KMS-11 (cell line): ENCODE results near the gene CLDN8.

ENCODE experiments used
- H2AFZ ChIP-seq: fragments of 200-600 bp; sonication (generic); 2 replicates; pipeline ENCODE4 v1.6.1; 2016; ENCODE audit warnings: antibody characterized with exemption, mixed run types, low read depth
- H3K27ac ChIP-seq: fragments of 200-600 bp; sonication (generic); 2 replicates; pipeline ENCODE4 v1.6.1; 2016; ENCODE audit warnings: mild to moderate bottlenecking, mixed run types
- H3K27me3 ChIP-seq: fragments of 200-600 bp; sonication (generic); 2 replicates; pipeline ENCODE4 v1.6.1; 2017; ENCODE audit warnings: mild to moderate bottlenecking, low read depth, mixed run types, moderate library complexity; ENCODE audit not compliant: insufficient read depth
- H3K36me3 ChIP-seq: fragments of 200-600 bp; sonication (generic); 2 replicates; pipeline ENCODE4 v1.6.1; 2017; ENCODE audit warnings: mild to moderate bottlenecking, mixed run types; ENCODE audit not compliant: insufficient read depth
- H3K4me1 ChIP-seq: fragments of 200-600 bp; sonication (generic); 2 replicates; pipeline ENCODE4 v1.6.1; 2016; ENCODE audit warnings: mild to moderate bottlenecking, low read depth, mixed run types; ENCODE audit not compliant: poor library complexity, severe bottlenecking
- H3K4me2 ChIP-seq: fragments of 200-600 bp; sonication (generic); 2 replicates; pipeline ENCODE4 v1.7.0; 2016; ENCODE audit warnings: mild to moderate bottlenecking, mixed run types
- H3K4me3 ChIP-seq: fragments of 200-600 bp; sonication (generic); IDR thresholded peaks from 2 replicates; pipeline ENCODE4 v1.6.1; 2017; ENCODE audit warnings: low read depth, low read length, mixed read lengths; ENCODE audit not compliant: insufficient read depth
- H3K79me2 ChIP-seq: fragments of 200-600 bp; sonication (generic); 2 replicates; pipeline ENCODE4 v1.6.1; 2016; ENCODE audit warnings: low read depth, mixed run types; ENCODE audit not compliant: insufficient read depth
- H3K9ac ChIP-seq: fragments of 200-600 bp; sonication (generic); 2 replicates; pipeline ENCODE4 v1.6.1; 2016; ENCODE audit warnings: mild to moderate bottlenecking, mixed run types
- H4K20me1 ChIP-seq: fragments of 200-600 bp; sonication (generic); 2 replicates; pipeline ENCODE4 v1.6.1; 2016; ENCODE audit warnings: mild to moderate bottlenecking, mixed run types; ENCODE audit not compliant: insufficient read depth
- TF ChIP-seq, protein P1 (sequence below): fragments of 200-600 bp; sonication (generic); conservative IDR thresholded peaks from 2 replicates; pipeline ENCODE4 v1.6.1; 2017; ENCODE audit warnings: low read depth, mild to moderate bottlenecking, antibody characterized with exemption, low read length, moderate library complexity, mixed read lengths

The CLDN8 gene

DNA sequence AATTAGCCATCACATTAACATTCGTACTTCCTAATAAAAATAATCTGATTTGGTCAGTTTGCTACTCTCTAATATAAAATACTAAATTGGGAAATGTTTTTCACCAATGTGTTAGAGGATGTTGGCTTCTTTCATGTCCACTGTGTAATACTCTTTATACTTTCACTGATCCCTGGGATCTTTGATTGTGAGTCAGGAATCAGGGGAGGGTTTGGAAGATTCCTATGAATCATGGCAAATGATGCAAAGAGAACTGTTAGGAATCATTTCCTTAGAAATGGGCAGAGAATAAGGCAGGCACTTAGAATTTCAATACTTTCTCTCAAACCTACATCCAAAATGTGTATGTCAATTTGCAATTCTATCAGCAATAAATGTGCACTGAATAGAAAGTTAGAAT, 35.9 kb upstream of the CLDN8 start:
- H3K27me3 ChIP-seq, result no peaks in the 10 kb centered on the region
- no peak overlapping the region for H3K27ac ChIP-seq
- no peak overlapping the region for H3K4me2 ChIP-seq
- H4K20me1 ChIP-seq, result no peaks in the 10 kb centered on the region
- no peak overlapping the region for H3K9ac ChIP-seq
- H3K4me3 ChIP-seq, result no peak overlapping the region
- TF ChIP-seq, protein P1, sequence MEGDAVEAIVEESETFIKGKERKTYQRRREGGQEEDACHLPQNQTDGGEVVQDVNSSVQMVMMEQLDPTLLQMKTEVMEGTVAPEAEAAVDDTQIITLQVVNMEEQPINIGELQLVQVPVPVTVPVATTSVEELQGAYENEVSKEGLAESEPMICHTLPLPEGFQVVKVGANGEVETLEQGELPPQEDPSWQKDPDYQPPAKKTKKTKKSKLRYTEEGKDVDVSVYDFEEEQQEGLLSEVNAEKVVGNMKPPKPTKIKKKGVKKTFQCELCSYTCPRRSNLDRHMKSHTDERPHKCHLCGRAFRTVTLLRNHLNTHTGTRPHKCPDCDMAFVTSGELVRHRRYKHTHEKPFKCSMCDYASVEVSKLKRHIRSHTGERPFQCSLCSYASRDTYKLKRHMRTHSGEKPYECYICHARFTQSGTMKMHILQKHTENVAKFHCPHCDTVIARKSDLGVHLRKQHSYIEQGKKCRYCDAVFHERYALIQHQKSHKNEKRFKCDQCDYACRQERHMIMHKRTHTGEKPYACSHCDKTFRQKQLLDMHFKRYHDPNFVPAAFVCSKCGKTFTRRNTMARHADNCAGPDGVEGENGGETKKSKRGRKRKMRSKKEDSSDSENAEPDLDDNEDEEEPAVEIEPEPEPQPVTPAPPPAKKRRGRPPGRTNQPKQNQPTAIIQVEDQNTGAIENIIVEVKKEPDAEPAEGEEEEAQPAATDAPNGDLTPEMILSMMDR, result no peak
- H2AFZ ChIP-seq, result no peak overlapping the region
- no peaks in the 10 kb centered on the region for H3K79me2 ChIP-seq
- no peaks in the 10 kb centered on the region for H3K4me1 ChIP-seq
- no peaks in the 10 kb centered on the region for H3K36me3 ChIP-seq

DNA sequence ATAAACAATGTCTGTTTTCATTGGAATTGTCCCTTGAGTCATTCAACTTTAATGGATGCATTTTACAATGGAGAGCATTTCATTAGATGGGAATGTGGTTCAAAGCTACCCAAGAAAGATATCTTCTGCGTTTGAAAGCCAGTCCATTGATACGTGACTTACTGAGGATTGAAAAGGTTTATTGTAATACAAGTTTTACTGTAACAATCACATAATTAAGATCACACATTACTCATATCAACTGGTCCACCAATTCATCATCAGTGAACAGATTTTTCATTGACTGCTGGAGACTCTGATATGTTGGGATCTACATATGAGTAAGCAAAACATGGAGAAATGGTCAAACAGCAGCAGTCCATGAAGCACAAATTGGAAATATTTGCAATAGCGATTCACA, 34.0 kb upstream of the CLDN8 start:
- H3K36me3 ChIP-seq, result no peaks in the 10 kb centered on the region
- H3K4me3 ChIP-seq, result no peak overlapping the region
- no peak overlapping the region for H3K9ac ChIP-seq
- H3K27ac ChIP-seq, result no peak overlapping the region
- TF ChIP-seq, protein P1, result no peak
- no peak overlapping the region for H2AFZ ChIP-seq
- H4K20me1 ChIP-seq, result no peaks in the 10 kb centered on the region
- H3K4me1 ChIP-seq, result no peaks in the 10 kb centered on the region
- no peaks in the 10 kb centered on the region for H3K27me3 ChIP-seq
- H3K4me2 ChIP-seq, result no peak overlapping the region
- no peaks in the 10 kb centered on the region for H3K79me2 ChIP-seq

DNA sequence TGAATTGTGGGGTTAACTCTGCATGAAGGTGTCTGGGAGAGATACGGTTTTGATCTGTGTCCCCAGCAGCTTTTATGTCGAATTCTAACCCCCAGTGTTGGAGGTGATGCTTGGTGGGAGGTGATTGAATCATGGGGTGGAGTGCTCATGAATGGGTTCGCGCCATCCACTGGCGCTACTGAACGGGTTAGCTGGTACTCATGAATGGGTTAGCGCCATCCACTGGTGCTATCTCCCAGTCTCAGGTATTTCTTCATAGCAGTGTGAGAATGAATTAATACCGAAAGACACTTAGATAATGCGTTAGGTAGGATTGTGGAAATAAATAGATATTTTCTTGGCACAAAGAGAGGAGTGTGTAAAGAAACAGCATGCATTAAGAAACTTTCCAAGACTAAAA, 32.9 kb upstream of the CLDN8 start:
- Histone ChIP-seq H3K9ac (no peak overlapping the region), H3K4me1 (no peaks in the 10 kb centered on the region), H3K4me2 (no peak overlapping the region), H3K79me2 (no peaks in the 10 kb centered on the region), H3K27me3 (no peaks in the 10 kb centered on the region), H3K27ac (no peak overlapping the region), H2AFZ (no peak overlapping the region), H3K4me3 (no peak overlapping the region), H4K20me1 (no peaks in the 10 kb centered on the region), H3K36me3 (no peaks in the 10 kb centered on the region)
- TF ChIP-seq, protein P1, result no peak

DNA sequence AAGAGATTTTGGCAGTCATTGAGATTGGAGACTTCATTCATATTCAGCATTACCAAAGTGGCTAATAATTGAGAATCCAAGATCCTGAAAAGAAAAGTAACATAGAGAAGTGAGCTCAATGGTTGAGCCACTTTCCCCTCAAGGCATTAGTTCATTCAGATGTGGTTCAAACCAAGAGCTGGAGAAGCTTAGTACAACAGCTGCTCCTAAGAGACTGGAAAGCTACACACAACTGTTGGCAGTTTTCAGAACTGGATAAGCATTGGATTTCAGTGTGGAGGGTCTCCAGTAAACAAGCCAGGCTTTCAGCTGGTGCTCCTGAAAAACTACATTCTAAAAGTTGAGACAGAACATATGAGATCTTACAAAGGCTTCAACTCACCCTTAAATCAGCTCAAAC, 29.2 kb upstream of the CLDN8 start:
- Histone ChIP-seq H3K36me3 (no peaks in the 10 kb centered on the region), H3K9ac (no peak overlapping the region), H3K4me1 (no peaks in the 10 kb centered on the region), H3K4me3 (no peak overlapping the region), H3K27ac (no peak overlapping the region), H3K79me2 (no peaks in the 10 kb centered on the region), H3K27me3 (no peaks in the 10 kb centered on the region), H2AFZ (no peak overlapping the region), H3K4me2 (no peak overlapping the region), H4K20me1 (no peaks in the 10 kb centered on the region)
- TF ChIP-seq, protein P1, result no peak

DNA sequence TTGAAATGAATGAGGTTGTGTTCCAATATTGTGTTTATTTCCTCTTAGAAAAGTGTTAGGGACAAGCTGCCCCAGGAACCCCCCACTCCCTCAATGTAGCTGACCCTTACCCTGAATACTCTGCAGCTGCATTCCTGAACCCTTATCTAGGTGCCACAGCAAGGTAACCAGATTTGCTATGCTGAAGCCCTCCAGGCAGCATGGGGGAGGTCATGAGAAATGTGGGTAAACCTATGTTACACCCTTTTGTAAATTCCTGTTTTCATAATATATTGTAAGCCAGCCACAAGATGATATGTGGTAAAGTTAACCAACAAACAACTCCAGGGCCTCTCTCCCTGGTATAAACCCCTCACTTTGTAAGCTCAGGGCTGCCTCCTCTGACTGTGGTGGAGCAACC, 27.8 kb upstream of the CLDN8 start:
- TF ChIP-seq, protein P1, result no peak
- Histone ChIP-seq H3K36me3 (no peaks in the 10 kb centered on the region), H2AFZ (no peak overlapping the region)

More for the DNA sequence above, 27.8 kb upstream of the CLDN8 start:
- no peaks in the 10 kb centered on the region for H4K20me1 ChIP-seq
- H3K4me1 ChIP-seq, result no peaks in the 10 kb centered on the region
- no peak overlapping the region for H3K9ac ChIP-seq
- no peaks in the 10 kb centered on the region for H3K27me3 ChIP-seq
- H3K4me2 ChIP-seq, result no peak overlapping the region
- H3K4me3 ChIP-seq, result no peak overlapping the region
- no peaks in the 10 kb centered on the region for H3K79me2 ChIP-seq
- H3K27ac ChIP-seq, result no peak overlapping the region
